ENCODE measurements around the gene SDE2.
"Not testable (repeated sequence)": the region's sequence is repeated elsewhere in the genome, so short reads cannot be mapped to it uniquely, and the experiment has no call there.

The SDE2 gene

DNA sequence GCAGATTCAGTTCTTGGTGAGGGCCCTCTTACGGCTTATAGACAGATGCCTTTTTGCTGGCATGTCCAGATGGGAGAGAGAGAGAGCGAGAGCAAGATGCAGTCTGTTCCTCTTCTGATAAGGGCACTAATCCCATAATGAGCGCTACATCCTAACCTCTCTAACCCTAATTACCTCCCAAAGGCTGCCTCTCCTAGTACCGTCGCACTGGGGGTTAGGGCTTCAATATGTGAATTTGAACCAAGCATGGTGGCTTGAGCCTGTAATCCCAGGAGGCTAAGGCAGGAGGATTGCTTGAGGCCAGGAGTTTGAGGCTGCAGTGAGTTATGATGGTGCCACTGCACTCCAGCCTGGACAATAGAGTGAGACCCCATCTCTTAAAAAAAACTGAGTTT is 10.5 kb upstream of the SDE2 start:
- intact Hi-C loops (cut with DNase I): no loop called here
- no peak for DNase-seq

DNA sequence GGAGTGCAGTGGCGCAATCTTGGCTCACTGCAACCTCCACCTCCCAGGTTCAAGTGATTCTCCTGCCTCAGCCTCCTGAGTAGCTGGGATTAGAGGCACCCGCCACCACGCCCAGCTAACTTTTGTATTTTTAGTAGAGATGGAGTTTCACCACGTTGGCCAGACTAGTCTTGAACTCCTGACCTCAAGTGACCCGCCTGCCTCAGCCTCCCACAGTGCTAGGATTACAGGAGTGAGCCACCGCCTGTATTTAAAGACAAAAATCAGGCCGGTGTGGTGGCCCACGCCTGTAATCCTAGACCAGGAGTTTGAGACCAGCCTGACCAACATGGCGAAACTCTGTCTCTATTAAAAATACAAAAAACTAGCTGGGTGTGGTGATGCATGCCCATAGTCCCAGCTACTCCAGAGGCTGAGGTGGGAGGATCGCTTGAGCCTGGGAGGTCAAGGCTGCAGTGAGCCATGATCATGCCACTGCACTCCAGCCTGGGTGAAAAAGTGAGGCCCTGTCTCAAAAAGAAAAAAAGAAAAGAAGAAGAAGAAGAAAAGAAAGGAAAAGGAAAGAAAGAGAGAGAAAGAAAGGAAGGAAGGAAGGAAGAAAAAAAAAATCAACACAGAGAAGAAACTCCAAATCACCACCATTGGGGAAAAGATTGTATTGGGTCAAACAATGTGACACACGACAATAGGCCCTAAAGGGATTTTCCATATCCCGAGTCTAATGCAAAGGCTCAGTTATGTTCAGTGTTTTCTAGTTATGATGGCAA is 8.2 kb upstream of the SDE2 start:
- intact Hi-C loops (cut with DNase I); DNase-seq: not testable (repeated sequence)

DNA sequence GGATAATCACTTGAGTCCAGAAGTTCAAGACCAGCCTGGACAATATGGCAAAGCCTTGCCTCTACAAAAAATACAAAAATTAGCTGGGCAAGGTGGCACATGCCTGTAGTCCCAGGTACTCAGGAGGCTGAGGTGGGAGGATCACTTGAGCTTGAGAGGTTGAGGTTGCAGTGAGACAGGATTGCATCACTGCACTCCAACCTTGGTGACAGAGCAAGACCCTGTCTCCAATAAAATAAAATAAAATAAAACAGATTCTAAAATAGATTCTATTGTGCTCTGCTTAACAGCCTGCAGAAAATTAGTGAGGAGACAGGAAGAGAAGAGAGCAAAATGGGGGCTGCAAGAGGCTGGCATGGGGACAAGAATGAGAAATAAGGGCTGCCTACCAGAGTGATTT is 7.5 kb upstream of the SDE2 start:
- DNase-seq: no peak
- intact Hi-C loops (cut with DNase I): no loop called here

DNA sequence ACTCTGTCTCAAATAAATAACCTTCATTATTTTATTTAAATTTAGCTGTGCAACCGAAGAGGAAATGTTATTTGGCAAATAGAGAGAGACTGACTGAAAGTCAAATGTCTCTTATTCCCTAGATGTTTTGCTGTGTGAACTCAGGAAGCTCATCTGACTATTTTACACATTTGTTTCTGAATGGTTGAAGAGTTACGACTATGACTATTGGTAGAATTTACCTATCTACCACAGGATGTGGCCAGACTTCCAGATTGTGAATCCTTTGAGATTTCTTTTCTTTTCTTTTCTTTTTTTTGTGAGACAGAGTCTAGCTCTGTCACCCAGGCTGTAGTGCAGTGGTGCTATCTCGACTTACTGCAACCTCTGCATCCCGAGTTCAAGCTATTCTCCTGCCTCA is 5.3 kb upstream of the SDE2 start:
- no peak for DNase-seq
- intact Hi-C loops (cut with DNase I): no loop called here

DNA sequence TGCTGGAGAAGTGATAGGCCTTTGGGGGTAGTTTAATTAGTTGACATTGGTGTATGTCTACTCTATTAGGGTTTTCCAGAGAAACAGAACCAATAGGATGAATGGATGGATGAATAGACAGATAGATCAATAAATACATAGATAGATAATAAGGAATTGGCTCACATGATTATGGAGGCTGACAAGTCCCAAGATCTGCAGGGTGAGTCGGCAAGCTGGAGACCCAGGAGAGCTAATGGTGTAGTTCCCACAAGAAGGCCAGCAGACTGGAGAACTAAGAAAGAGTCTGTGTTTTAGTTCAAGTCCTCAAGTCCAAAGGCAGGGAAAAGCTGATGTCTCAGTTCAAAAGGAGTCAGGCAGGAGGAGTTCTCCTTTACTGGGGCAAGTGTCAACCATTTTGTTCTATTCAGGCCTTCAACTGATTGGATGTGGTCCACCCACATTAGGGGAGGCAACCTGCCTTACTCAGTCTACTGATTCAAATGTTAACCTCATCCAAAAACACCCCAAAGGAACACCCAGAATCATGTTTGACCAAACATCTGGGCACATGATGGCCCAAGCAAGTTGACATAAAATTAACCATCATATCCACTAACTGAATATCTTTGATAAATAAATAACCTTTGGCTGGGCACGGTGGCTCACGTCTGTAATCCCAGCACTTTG is 4.5 kb upstream of the SDE2 start:
- DNase-seq: peak in 1 of 42 donors; percentile 5
- intact Hi-C loops (cut with DNase I): no loop called here

DNA sequence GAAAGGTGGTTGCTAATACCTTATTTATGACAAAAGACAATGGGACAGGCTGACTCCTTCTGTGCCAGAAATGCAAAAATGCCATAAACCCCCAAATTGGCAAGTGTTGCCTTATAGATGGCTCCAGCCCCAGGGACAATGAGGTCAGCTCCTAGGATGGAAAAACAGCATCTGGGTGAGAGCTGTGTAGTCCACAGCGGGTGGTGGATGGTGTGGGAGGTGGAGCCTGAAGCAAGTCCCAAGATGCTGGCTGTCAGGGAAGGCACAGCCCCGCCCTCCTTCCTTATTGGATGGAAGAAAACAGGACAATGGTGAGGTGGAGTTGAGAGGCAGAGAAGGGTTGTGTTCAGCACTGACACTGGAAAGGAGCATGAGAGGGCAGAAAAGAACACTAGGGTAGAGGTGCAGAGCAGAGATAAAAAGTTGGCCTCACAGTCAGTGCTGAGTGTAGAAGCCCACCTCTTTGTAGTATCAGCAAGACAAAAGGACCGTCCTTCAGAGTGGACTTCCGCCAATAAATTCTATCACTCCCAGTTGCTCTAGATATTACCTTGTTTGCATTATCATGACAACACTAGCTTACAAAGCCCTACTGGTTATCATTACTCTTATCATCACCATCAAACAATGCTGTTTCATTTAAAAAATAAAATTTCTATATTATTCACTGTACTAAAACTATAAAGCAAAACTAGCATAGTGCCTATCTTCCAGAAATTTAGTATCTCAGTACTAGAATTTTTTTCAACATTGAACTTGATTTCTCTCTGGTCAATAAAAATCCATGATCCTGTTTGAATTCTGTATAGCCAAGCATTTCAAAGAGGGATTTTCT is 3.7 kb upstream of the SDE2 start:
- intact Hi-C loops (cut with DNase I): no loop called here

DNA sequence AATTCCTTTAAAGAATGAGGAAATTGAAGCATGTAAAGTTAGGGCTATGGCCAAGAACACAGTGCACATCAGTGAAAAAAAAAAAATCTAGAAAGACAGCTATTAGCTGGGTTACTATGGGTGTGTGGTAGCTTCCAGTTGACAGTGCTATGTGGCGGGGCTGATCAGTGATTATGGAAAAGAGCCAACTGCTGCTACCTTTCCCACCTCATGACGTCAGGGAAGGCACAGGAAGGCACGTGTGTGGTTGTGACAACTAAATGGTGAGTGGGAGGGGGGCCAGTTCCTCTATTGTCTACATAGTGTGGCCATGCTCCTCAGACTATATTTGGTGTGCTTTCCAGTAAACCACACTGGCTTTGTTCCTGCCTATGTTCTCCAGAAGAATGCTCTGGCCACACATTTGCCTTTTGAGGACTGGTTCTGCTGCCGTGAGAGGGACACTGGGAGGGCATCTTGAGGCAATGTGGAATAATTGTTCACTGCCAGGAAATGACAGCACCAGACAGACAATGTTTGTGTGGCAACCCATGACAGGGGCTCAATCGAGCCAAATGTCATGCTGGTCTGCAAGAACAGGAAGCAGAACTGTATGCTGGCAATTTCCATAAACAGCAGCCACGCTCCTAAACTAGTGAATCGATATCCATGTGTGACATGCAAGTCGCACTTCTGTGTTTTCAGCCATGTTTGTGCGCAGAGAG is 3.0 kb upstream of the SDE2 start:
- peak in 38 of 42 donors; percentile 6 to 82 (median 49) for DNase-seq
- intact Hi-C loops (cut with DNase I): no loop called here

More for the DNA sequence above, 3.7 kb upstream of the SDE2 start:
- peak in 34 of 42 donors; percentile 12 to 74 (median 32) for DNase-seq

DNA sequence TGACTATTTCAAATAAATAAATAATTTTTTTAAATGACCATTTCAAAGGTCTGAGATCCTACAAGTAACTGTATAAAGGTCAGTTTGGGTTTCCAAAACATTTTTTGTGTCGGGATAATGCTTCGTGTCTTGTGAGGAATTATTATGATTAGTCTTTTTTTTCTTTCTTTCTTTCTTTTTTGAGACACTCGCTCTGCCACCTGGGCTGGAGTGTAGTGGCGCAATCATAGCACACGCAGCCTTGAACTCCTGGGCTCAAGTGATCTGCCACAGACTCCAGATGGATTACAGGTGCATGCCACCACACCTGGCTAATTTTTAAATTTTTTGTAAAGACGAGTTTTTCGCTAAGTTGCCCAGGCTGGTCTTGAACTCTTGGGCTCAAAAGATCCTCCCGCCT is 1.9 kb upstream of the SDE2 start:
- DNase-seq: no peak
- intact Hi-C loops (cut with DNase I): no loop called here

DNA sequence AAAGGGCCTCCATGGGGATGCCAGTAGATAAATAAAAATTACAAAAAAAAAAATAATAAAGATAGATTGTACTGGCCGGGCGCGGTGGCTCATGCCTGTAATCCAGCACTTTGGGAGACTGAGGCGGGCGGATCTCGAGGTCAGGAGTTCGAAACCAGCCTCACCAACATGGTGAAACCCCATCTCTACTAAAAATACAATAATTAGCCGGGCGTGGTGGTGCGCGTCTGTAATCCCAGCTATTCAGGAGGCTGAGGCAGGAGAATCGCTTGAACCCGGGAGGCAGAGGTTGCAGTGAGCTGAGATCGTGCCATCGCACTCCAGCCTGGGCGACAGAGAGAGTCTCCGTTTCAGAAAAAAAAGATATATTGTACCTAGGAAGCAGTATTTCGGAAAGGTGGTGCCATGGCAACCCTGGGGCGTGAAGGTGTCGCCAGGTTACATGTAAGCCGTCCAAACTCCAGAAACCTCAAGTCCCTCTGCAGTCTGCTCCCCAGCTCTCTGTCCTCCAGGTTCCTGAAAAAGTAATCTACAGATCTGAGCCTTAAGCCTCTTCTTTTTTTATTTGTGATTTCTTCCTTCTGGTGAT is 1.4 kb upstream of the SDE2 start:
- DNase-seq; intact Hi-C loops (cut with DNase I): not testable (repeated sequence)

DNA sequence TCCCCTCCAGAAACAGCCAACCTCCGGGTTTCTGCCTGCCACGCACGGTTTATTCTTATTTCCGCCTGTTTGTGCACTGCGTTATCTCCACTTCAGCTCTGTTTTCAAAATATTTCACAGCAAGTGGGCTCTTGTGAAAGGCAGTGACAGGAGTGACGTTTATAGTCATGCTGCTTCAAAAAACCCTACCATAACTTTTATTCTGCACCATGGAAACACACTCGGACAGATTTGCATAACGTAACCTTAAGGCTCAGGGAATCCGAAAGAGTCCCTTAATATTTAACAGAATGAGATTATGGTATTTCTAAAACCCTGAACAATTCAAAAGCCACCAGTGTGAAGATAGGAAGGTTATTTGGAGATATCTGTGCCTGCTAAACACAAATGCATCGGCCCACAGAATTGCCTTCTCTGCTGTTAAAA is 782 bp upstream of the SDE2 start:
- DNase-seq: no peak

DNA sequence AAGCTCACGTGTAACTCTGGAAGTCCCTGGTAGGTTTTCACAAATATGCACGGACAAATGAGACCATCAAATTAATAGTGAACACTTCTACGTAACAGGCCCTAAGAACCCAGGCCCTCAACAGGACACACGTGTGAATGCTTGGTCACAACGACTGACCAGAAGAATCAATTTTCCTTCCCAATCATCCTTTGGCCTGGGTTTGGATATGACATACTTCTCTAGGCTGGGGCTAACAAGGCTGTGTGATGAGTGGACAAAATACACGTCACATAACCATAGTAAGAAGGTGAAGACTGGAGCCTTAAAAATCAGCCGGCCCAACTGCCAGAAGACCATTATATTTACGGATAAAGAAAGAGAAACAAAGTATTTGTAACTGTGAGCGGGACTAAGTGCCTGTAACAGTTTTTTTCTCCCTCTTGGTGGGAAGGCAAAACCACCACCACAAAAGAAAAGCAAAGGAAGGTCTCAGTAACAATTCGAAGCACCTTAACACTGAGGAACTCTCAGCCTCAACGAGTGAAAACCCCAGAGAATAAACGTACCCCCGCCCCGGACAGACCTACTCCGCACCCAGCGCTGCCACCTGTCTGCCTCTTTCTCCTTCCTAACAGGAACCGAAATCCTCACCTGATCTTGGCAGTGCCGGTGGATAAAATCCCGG is 450 bp downstream of the SDE2 start:
- DNase-seq: no peak
- intact Hi-C loops (cut with DNase I): loop anchor here (1.0 to 5.0 kb wide), 2 partner anchors 64 to 124 kb away; partner anchors contain the start of gene H3-3A

More for the DNA sequence above, 782 bp upstream of the SDE2 start:
- intact Hi-C loops (cut with DNase I): loop anchor here (1.0 to 5.0 kb wide), 2 partner anchors 62 to 122 kb away; partner anchors contain the start of gene H3-3A

DNA sequence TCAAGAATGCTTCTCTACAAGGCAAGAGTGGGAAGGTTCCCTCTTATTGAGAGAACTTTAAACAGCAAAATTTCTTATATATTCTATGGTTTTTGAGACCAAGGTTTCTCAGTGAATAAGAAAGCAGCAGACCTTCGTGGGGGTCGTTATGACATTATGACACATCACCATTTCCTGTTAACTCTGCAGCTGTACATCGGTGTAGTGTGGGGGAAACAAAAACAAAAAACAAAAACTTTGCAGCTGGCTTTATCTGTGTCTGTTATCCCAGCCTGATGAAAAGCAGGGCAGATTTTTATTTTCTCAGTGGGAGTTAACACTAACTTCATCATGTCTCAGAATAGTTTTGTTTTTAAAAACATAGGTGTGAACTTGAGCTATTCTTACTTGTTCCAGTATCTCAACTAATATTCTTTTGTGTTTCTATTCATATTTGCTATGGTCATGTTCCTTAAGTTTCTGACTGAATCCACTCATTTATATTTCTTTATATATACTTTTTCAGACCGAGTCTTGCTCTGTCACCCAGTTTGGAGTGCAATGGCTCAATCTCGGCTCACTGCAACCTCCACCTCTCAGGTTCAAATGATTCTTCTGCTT is 2.1 kb downstream of the SDE2 start:
- intact Hi-C loops (cut with DNase I): loop anchor here (5.0 kb wide), 1 partner anchor 125 kb away; no protein-coding TSS in a partner anchor
- no peak for DNase-seq

DNA sequence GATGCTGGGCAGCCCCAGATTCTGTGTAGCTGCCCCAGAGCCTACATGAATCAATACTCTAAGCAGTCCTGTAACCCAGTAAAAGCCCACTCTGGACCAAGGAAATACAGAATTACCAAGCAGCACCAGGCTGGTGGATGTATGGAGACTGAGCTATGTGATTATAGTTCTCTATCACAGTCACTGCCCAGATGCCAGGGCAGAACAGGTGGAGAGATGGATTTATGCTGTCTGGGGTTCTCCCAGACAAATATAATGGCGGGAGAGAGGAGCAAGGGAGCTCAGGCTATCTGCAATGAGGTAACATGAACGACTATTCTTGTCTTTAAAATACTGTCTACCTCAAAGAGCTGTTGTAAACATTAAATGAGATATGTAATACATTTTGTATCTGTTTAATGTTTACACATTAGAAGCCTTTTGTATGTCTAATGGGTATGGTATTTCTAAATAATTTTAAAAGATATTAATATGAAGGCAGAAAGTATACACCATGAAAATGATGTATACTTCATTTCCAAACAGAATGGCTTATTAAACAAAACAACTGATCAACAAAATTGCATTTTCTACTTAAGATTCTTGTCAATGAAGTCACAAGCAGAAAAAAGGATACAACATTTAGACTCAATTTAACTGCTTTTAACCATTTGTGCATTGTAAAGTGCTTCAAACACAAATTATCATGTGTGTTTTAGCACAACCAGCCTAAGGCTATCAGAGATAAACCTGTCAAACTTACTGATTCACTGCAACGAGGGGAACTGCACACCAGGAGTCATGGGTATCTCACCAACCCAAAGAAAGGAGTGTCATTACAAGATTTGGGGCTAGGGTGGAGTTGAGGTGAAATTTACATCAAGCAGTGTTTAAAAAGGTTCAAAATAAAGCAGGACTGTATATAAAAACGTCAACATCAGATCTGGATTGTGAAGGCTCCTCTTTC is 3.0 kb downstream of the SDE2 start:
- DNase-seq: no peak
- intact Hi-C loops (cut with DNase I): loop anchor here (5.0 kb wide), 1 partner anchor 126 kb away; no protein-coding TSS in a partner anchor

DNA sequence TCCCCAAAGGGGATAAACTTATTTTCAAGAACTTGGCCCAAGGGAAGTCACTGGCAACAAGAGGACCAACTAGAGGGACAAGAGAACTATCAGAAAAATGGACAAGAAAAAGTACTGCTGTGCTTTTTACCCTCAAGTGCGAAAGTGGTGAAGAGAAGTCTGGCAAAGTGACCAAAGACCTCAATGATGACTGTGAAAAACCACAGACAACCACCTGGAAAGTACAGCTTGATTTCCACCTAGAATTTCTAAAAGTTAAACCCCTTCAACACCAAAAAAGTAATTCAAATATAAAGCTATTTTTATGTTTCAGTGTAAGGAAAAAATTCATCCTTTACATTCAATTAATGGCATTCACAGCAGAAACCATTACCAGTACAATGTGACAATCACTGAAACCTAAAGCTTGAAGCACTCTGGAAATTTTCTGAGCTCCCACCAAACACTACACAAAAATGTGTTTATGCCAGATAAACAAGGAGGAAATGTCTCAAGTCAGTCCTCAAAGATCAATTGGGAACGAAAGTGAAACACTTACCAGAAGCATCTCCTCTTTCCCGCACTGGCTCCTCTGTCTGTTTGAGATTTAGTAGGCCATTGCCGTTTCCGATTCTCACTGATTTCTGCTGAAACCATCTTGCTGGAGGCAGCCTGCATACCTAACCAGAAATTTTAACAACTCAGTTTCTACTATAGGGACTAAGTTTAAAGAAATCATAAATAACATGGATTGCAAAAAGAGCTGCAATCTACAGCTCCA is 8.3 kb downstream of the SDE2 start:
- intact Hi-C loops (cut with DNase I): no loop called here
- peak in 2 of 42 donors; percentile 5 to 14 for DNase-seq

DNA sequence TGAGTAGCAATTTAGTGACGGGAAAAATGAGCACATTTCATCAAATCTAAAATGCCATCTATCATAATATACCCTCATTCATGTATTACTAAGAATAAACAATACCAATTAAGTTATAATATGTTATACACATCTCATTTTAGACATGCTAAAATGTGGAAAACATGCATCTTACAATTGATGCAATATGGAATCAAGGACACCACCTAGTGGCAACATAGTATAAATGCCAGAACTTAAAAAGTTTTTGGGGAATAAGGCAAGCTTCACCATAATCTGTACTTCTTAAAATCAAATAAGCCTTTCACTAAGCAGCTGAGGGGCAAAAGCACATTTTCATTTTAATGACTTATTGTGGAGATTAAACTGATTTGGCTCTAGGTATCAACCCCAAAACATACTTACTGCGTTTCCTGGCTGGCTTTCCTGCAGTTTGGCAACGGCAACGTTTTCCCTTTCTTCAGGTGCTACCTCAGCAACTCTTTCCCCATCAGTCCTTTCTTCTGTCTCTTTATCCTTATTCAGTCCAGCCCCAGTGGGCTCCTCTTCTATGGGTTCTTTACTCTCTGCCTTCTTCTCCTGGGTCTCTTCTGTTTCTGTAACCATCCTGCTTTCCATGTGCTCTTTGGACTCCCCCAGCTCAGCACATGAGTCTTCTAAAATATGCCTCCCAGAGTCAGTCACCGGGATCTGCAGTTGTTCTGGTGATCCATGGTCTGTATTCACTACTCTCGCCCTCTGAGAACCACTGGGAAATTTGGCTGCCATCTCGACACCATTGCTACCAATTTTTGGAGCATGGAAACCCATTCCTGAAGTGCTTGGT is 11.4 kb downstream of the SDE2 start:
- peak in 2 of 42 donors; percentile 14 to 20 for DNase-seq
- intact Hi-C loops (cut with DNase I): no loop called here
